Choroid plexus epithelial cell (primary cell): ENCODE results near the gene PLEKHH3.

Source experiments
- DNase-seq: peaks from one replicate; pipeline ENCODE4 v3.0.0-alpha.2; 2010; ENCODE audit warnings: low read depth
- H3K4me3 ChIP-seq: 2 replicates; pipeline ENCODE4 v1.5.1; 2011; ENCODE audit warnings: low read depth, mild to moderate bottlenecking, control low read depth, low read length, moderate library complexity
- TF ChIP-seq, protein P1 (sequence below): conservative IDR thresholded peaks from 2 replicates; pipeline ENCODE4 v1.5.1; 2011; ENCODE audit warnings: low read depth, mild to moderate bottlenecking, control low read depth, inconsistent platforms, low read length, moderate library complexity

Gene PLEKHH3

DNA sequence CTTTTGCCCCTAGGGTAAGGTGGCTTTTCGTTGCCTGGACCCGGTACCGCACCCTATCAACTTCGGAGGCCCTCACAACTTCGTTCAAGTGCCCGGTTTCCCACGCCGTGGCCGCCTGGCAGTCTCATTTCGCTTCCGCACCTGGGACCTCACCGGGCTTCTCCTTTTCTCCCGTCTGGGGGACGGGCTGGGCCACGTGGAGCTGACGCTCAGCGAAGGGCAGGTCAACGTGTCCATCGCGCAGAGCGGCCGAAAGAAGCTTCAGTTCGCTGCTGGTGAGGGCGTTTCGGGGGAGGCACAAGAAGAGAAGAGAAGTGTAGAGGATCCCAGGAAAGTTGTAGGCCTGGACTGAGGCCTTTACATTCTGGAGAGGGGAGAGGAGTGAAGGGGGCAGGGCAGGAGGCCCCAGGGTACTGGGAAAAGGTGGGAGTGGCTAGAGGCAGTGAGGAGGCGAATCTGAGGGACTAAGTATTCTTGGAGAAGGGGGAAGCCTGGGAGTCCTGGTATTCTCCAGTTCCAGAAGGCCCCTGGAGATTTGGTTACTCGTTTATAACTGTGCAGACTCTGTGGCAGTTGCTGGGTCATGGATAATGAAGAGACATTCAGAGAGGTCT is 11.0 kb upstream of the PLEKHH3 start:
- DNase-seq, result no peak
- no peak overlapping the region for H3K4me3 ChIP-seq
- TF ChIP-seq, protein P1, sequence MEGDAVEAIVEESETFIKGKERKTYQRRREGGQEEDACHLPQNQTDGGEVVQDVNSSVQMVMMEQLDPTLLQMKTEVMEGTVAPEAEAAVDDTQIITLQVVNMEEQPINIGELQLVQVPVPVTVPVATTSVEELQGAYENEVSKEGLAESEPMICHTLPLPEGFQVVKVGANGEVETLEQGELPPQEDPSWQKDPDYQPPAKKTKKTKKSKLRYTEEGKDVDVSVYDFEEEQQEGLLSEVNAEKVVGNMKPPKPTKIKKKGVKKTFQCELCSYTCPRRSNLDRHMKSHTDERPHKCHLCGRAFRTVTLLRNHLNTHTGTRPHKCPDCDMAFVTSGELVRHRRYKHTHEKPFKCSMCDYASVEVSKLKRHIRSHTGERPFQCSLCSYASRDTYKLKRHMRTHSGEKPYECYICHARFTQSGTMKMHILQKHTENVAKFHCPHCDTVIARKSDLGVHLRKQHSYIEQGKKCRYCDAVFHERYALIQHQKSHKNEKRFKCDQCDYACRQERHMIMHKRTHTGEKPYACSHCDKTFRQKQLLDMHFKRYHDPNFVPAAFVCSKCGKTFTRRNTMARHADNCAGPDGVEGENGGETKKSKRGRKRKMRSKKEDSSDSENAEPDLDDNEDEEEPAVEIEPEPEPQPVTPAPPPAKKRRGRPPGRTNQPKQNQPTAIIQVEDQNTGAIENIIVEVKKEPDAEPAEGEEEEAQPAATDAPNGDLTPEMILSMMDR, result no peak

DNA sequence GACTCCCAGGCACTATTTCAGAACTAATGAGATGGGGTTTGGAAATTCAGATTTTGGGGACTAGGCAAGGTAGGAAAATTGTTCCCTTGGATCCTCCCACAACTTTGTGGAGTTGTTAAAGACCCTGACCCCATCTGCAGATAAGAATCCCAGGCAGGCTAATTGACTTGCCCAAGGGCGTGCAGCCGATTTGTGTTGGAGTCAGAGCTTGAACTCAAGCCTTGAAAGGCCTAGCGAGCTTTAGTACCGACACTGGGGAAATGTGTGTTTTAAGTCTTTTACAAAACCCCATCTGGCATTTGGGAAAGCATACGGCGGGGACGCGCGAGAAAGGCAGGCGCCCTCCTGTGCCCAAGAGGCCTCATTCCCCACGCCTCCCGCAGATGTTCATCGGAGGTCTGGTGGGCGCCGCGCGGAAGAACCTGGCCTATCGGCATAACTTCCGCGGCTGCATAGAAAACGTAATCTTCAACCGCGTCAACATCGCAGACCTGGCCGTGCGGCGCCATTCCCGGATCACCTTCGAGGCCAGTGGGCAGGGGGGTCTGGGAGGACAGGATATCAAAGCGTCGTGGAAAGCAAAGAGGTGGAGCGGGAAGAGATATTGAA is 9.8 kb upstream of the PLEKHH3 start:
- TF ChIP-seq, protein P1, result no peak
- no peak for DNase-seq
- H3K4me3 ChIP-seq, result no peak overlapping the region

DNA sequence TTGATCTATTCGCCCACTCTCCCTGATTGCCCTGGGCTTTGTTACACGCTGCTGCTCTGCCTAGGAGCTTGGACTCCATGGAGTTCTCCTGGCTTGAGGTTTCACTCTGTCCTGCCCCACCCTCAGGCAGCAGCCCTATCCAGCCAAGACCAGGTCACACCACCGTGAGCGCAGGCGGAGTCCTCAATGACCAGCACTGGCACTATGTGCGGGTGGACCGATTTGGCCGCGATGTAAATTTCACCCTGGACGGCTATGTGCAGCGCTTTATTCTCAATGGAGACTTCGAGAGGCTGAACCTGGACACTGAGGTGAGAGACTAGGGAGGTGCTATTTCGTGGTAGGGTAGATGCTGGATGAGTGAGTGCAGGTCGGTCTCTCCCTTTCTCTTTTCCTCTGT is 9.0 kb upstream of the PLEKHH3 start:
- TF ChIP-seq, protein P1, result no peak
- no peak overlapping the region for H3K4me3 ChIP-seq
- no peak for DNase-seq

DNA sequence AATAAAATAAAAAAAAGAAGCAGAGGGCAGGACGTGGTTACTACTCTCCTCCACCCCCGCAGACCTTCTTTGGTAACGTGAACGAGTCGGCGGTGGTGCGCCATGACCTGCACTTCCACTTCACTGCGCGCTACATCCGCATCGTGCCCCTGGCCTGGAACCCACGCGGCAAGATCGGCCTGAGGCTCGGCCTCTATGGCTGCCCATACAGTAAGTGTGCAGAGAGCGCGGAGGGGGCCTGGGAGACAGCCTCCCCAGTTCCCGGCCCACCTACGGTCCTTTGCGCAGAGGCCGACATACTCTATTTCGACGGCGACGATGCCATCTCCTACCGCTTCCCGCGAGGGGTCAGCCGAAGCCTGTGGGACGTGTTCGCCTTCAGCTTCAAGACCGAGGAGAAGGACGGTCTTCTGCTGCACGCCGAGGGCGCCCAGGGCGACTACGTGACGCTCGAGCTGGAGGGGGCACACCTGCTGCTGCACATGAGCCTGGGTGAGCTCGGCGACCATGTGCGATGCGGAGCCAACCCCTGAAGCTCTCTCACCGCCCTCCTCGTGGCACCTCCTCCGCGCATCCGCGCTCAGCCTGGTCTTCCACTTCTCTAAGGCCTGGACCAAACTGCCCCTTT is 8.2 kb upstream of the PLEKHH3 start:
- DNase-seq, result no peak
- TF ChIP-seq, protein P1, result no peak
- no peak overlapping the region for H3K4me3 ChIP-seq

DNA sequence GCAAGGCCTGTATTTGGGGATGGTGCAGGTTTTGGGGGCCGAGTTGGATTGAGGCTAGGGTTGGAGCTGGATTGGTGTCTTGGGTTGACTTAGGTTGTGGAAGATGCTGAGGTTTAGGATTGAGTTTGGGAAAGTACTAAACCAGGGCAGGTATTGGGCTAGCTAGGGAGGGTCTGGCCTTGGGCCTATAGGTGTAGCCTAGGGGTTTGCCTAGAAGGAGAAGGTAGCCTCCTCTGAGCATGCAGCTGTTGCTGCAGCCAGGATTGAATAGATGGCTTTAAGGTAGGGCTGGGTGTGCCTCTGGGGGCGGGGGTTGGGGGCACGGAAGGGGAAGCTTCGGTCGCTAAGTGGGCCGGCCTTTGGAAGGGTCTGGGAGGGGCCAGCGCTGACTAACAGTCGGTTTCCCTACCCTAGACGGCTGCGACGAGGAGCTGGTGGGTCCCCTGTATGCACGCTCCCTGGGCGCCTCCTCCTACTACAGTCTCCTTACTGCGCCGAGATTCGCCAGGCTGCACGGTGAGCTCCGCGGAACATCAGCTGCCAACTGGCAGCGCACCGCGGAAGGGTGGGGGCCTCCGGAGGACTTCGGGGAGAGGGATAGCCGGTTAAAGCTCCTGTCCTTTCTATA is 6.7 kb upstream of the PLEKHH3 start:
- TF ChIP-seq, protein P1, result no peak
- no peak for DNase-seq
- H3K4me3 ChIP-seq, result peak overlapping the region; percentile 68

DNA sequence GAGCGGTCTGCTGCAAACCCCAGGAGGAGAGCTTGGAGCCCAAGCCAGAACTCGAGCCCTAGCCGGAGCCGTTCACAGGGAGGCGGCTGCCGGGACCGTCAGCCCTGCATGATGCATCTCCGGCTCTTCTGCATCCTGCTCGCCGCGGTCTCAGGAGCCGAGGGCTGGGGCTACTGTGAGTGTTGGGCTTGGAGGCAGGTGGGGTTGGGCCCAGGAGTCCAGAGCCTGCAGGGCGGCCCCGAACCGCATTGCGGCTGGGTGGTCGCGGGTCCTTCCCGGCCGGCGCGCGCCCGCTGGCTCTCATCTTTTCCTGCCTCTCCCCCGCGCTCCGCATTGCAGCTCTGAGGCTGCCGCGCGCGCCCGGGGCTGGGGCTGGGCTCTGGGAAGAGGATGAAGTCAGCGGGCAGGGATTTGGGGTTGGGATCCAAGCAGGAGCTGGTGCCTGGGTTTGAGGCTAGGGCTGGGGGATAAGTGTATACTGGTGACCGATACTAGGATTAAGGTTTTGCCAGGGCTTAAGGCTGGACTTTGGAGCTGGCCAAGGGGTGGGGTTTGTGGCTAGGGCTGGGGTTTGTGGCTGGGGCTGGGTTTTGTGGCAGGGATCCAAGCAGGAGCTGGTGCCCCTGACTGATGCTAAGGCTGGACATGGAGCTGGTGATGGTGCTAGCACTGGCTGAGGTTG is 6.1 kb upstream of the PLEKHH3 start:
- TF ChIP-seq, protein P1, result no peak
- H3K4me3 ChIP-seq, result peak overlapping the region; percentile 68
- peak; percentile 72 for DNase-seq
